NB4 (cell line): Measurements from ENCODE around the gene S100A12.

Experiments
- DNase-seq: peaks from one replicate; pipeline ENCODE4 v3.0.0; 2010; ENCODE audit warnings: low read depth
- H3K4me3 ChIP-seq: one replicate; pipeline ENCODE4 v1.5.1; 2011; ENCODE audit warnings: mild to moderate bottlenecking, low read depth, low read length, moderate library complexity
- MYC ChIP-seq: IDR thresholded peaks from 2 replicates; pipeline ENCODE4 v1.6.1; 2011; ENCODE audit warnings: low read depth, low read length
- POLR2A ChIP-seq: IDR thresholded peaks from 2 replicates; pipeline ENCODE4 v1.6.1; 2011; ENCODE audit warnings: mild to moderate bottlenecking; ENCODE audit not compliant: insufficient read length; ENCODE audit errors: extremely low read depth
- TF ChIP-seq, protein P1 (sequence below): IDR thresholded peaks from 2 replicates; pipeline ENCODE4 v1.6.1; 2011; ENCODE audit warnings: low read depth, low read length
- TF ChIP-seq, protein P2 (sequence below): IDR thresholded peaks from one replicate; pipeline ENCODE4 v1.5.1; 2012; ENCODE audit warnings: low read depth, low read length

The S100A12 gene

DNA sequence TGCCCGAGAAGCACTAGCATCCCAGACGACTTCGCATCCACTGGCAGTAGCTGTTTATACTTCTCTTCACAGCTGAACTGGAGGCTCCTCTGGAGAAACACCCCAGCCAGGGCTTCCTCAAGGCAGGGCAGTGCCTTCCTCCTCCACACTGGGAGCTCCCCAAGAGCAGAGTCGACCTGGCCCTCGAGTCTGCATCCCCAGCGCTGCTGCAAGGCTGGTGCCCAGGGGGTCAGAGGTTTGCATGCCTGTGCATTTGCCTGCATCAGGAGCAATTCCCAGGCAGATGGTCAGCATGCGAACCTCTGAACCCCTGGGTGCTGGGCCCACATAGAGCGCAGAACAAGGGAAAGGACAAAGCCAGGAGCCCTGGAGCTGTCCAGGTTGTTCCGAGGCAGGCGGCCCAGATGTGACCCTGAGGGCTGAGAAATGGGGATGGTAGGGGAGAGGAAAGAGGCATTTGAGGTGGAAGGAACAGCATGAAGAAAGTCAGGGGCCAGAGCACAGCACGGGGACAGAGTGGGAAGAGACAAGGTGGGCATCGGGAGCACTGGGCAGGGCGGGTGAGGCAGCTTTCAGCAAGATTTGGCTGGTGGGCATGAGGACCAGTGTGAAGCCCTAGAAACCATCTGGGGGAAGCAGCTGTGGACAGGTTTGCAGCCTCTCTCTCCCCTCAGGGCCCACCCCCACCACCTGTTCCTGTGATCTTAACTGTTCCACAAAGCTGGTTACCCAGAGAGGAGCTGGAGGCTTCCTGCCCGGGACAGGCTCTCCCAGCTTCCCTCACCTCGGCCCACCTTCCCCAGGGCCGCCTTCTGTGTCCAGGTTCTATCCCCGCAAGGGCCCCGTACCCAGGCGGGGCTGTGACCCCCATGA lies 21.9 kb upstream of the S100A12 start:
- TF ChIP-seq POLR2A (no peak), MYC (no peak)
- TF ChIP-seq, protein P1, sequence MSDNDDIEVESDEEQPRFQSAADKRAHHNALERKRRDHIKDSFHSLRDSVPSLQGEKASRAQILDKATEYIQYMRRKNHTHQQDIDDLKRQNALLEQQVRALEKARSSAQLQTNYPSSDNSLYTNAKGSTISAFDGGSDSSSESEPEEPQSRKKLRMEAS, result no peak
- DNase-seq, result no peak

DNA sequence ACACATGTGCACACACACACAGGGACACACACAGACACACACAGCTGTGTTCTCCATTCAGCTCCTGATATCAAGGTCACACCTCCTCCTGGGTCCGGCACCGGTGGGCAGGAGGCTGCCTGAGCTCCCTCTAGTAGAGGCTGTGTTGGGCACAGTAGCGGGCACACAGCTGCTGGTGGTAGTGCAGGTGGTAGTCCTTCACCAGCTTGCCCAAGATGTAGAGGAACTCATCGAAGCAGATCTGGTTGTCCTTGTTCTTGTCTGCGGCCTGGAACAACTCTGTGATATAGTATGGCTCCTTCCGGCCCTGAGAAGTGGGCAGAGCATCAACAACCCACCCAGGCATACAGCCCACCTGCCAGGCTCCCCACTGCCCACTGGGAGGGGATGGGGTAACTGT lies 21.0 kb upstream of the S100A12 start:
- TF ChIP-seq, protein P1, result no peak
- TF ChIP-seq POLR2A, result no peak
- no peak for TF ChIP-seq MYC
- TF ChIP-seq, protein P2, sequence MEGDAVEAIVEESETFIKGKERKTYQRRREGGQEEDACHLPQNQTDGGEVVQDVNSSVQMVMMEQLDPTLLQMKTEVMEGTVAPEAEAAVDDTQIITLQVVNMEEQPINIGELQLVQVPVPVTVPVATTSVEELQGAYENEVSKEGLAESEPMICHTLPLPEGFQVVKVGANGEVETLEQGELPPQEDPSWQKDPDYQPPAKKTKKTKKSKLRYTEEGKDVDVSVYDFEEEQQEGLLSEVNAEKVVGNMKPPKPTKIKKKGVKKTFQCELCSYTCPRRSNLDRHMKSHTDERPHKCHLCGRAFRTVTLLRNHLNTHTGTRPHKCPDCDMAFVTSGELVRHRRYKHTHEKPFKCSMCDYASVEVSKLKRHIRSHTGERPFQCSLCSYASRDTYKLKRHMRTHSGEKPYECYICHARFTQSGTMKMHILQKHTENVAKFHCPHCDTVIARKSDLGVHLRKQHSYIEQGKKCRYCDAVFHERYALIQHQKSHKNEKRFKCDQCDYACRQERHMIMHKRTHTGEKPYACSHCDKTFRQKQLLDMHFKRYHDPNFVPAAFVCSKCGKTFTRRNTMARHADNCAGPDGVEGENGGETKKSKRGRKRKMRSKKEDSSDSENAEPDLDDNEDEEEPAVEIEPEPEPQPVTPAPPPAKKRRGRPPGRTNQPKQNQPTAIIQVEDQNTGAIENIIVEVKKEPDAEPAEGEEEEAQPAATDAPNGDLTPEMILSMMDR, result no peak
- H3K4me3 ChIP-seq, result no peak overlapping the region
- DNase-seq, result no peak

More for the DNA sequence above, 21.9 kb upstream of the S100A12 start:
- no peak overlapping the region for H3K4me3 ChIP-seq

DNA sequence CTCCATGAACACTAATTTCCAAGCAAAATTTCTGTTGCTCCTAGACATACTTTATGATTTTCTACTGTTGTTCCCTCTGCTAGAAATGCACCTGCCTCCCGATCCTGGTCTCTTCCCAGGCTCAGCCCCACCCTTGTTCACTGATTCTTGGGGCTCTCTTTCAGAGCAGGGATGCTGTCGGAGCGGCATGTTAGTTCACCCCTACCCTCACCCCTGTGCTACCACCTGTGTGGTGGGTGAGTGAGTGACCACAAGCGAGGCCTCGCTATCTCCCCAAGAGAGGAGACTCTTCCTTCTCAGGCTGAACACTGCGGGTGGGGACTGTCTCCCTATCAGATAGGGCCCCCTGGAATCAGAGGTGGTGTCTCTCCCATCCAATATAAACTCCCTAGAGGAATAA lies 20.4 kb upstream of the S100A12 start:
- no peak overlapping the region for H3K4me3 ChIP-seq
- no peak for TF ChIP-seq POLR2A
- TF ChIP-seq, protein P1, result no peak
- DNase-seq, result no peak

DNA sequence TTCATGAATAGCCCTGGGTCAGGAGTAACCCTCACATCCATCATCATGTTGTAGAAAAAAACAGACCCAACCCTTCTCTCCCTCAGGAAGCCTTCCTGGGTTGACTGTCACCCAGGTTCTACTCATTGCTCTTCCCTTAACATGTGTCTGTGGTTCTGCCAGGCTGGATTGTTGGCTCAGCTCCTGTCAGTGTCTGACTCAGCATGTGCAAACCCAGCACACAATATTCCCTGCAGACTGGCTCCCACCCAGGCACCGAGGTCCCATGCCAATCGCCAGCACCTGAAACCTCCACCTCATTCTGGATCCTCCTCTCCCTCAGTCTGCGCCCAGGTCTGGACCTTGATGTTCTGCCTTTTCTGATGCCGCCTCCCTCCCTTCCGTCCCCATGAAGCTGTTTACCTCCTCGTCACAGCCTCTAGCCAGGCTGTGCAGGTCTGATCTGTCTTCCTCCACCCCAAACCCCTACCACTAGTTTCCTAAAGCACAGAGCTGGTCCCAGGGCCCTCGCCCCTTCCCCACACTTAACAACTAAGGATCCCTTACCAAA lies 19.8 kb upstream of the S100A12 start:
- no peak overlapping the region for H3K4me3 ChIP-seq
- no peak for DNase-seq
- TF ChIP-seq, protein P1, result no peak
- no peak for TF ChIP-seq MYC
- no peak for TF ChIP-seq POLR2A

DNA sequence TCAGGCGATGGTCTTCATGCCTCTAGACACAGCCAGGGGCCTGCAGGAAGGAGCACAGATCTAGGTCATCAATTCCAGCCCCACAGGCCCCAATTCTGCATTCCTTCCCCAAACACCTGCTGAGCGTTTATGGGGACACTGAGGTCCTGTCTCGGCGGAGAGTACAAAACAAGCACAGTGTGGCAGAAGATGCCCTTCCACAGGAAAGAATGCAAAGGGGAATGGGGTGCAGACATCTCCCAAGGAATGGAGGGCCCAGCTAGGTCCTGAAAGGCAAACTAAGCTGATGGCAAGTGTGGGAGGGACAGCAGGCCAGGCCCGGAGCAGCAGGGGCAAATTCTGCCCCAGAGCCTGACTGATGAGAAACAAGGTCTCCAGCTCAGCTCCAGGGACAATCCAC lies 19.0 kb upstream of the S100A12 start:
- TF ChIP-seq POLR2A (no peak), MYC (no peak)
- TF ChIP-seq, protein P1, result no peak
- TF ChIP-seq, protein P2, result no peak
- DNase-seq, result no peak
- no peak overlapping the region for H3K4me3 ChIP-seq

DNA sequence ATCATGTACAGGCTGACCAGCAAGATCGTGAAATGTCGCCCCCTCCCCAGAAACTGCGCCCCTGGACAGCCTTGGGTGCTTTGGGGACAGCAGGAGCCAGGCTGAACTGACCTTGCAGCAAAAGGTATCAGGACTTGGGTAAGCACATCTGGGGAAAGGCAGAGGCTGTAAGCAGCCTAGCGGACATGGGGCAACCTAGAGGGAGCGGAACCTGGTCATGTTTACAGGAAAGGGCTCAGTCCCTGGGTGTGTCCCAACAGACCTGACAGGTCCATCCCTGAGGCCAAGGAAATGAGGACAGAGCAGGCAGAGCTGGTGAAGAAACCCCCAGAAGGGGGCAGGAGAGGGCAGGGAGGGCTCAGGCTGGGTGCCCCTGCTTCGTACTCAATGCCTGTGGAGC lies 18.5 kb upstream of the S100A12 start:
- H3K4me3 ChIP-seq, result no peak overlapping the region
- peak; percentile 15 for DNase-seq
- TF ChIP-seq, protein P1, result no peak
- TF ChIP-seq, protein P2, result peak; percentile 29

DNA sequence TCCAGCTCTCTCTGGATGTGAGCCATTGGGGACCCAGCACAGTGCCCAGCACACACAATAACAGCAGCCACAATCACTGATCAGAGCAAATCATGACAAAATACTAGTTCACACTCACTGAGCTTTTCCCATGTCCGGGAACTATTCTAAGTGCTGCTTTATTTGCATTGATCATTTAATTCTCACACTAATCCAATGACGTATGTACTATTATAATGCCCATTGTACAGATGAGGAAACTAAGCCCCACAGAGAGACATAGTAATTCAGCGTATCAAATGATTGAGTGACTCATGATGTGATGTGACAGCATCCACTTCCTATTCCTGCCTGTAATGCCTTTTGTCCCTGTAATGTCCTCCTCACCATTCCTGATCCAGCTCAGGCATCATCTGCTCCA lies 17.4 kb upstream of the S100A12 start:
- TF ChIP-seq, protein P1, result no peak
- no peak for TF ChIP-seq POLR2A
- no peak for TF ChIP-seq MYC
- TF ChIP-seq, protein P2, result no peak
- H3K4me3 ChIP-seq, result no peak overlapping the region
- no peak for DNase-seq
